ENCODE results near the gene TEKTIP1.

Gene TEKTIP1

GRCh38 chr19:3494559-3494958 is 44.4 kb upstream of the TEKTIP1 start:
- TF ChIP-seq CTCF (IDR thresholded peaks at IDR 0.05; ENCODE audit: control extremely low read depth, extremely low read depth, low read depth, missing control alignments): no peak
- POLR2A ChIA-PET: no interaction called here
- CTCF ChIA-PET: interaction anchor here (0.9 to 2.3 kb wide), 3 partner anchors 10 to 190 kb away, joined by 3 to 20 read pairs (median 3); no protein-coding TSS in a partner anchor
- no peak for DNase-seq (ENCODE audit: extremely low spot score)

- ChIA-PET POLR2A (no interaction called here), CTCF (interaction anchor here (1.0 to 1.6 kb wide), 2 partner anchors 11 to 48 kb away, joined by 3 to 6 read pairs; no protein-coding TSS in a partner anchor)
- TF ChIP-seq CTCF (IDR thresholded peaks at IDR 0.05; ENCODE audit: control extremely low read depth, extremely low read depth, low read depth, missing control alignments): no peak
- DNase-seq (ENCODE audit: extremely low spot score): no peak
These were observed 42.3 kb upstream of the TEKTIP1 start for GRCh38 chr19:3496392-3497273.

DNA sequence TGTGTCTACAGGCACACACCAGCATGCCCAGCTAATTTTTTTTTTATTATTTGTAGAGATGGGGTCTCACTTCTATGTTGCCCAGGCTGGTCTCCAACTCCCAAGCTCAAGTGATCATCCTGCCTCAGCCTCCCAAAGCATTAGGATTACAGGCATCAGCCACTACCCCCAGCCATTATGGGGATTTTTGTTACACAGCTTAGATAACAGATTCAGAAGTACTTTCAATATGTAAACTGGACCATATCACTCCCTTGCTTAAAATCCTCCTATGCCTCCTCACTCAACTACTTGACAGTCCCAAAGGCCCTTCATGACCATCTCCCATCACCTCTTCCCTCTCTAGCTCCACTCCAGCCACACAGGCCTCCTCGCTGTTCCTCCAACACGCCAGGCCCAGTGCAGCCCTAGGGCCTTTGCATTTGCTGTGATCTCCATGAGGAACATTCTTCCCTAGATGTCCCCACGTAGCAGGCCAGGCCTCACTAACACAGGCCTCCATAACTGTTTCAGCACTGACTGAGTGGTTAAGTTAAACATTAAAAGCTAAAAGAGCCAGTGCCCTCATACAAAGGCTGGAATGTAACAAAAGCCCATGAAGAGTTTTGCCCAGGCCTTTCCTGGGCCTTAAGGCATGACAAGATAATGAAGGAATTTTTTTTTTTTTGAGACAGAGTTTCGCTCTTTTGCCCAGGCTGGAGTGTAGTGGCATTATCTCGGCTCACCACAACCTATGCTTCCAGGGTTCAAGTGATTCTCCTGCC is 41.0 kb upstream of the TEKTIP1 start:
- ChIA-PET CTCF (interaction anchor here (1.6 kb wide), 1 partner anchor 13 kb away, joined by 6 read pairs; no protein-coding TSS in a partner anchor), POLR2A (interaction anchor here (0.5 kb wide), 1 partner anchor 545 kb away, joined by 3 read pairs; no protein-coding TSS in a partner anchor)
- no peak for DNase-seq (ENCODE audit: extremely low spot score)
- no peak for TF ChIP-seq CTCF (IDR thresholded peaks at IDR 0.05; ENCODE audit: control extremely low read depth, extremely low read depth, low read depth, missing control alignments)

DNA sequence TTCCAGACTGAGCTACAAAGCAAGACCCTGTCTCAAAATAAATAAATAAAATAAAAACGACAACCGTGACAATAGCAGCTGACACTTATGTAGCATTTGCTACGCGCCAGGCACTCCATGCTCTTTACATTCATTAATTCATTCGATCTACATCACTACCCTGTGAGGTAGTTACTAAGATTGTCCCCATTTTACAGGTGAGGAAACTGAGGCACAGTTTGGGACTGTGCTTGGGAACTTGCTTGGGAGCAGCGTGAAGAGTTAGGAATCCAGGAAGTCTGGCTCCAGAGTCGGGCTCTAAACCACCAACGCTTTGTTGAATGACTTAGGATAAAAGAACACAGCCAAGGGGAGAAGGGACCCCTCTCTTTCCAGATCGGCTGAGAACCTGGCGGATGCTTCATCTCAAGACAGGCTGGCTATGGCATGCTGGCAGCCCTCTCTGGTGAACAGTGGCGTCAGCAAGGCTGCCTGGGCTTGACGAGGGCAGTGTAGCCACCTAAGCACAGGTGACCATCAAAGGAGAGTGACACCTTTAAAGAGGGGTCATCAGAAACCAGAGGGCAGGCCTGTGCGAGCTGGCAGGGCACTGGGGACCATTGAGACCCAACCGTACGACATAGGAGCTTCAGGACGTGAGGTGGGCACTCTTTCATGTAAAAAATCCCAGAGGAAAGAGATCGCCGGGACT is 39.1 kb upstream of the TEKTIP1 start:
- POLR2A ChIA-PET: no interaction called here
- CTCF ChIA-PET: interaction anchor here (1.3 to 1.4 kb wide), 3 partner anchors 53 to 195 kb away, joined by 3 read pairs; no protein-coding TSS in a partner anchor
- no peak for TF ChIP-seq CTCF (IDR thresholded peaks at IDR 0.05; ENCODE audit: control extremely low read depth, extremely low read depth, low read depth, missing control alignments)
- DNase-seq (ENCODE audit: extremely low spot score): no peak

DNA sequence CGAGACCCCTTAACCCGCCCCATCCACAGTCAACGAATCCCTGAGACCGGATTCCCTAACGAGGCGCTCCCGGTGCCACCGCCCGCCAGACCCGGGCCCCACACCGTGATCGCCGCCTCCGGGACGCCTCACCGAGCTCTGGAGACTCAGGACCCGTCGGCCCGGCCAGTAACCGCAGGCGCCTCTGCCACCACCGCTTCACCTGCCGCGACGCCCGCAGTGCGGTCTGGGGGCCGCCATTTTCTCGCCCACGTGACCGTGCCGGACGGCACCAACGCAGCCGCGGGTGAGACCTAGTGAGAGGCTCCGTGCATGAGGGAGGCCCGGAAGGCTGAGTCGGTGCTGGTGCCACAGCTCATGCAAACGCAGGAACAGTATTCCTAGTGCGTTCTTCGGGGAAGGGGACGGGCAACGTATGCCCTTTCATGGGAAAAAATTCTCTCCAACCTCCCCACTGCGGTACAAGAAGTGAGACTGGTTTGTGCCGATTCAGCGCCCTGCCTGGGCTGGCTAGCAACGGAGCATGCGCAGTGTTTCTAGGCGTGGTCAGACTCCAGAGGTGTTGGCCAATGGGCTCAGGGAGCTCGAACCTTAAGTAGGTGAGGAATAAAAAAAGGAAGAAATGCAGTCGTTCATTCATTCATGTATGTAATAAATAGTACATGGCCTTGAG is 38.4 kb upstream of the TEKTIP1 start, which contains the start of gene DOHH:
DOHH (minus strand) TSS at position 246 of the 673 bp plus-strand sequence. CDS start 3,860 bp downstream, outside the sequence.
- POLR2A ChIA-PET: interaction anchor here (0.7 kb wide), 1 partner anchor 497 kb away, joined by 3 read pairs; no protein-coding TSS in a partner anchor

More for the DNA sequence above, 38.4 kb upstream of the TEKTIP1 start, which contains the start of gene DOHH:
- TF ChIP-seq CTCF (IDR thresholded peaks at IDR 0.05; ENCODE audit: control extremely low read depth, extremely low read depth, low read depth, missing control alignments): no peak
- DNase-seq (ENCODE audit: extremely low spot score): peak; percentile 96
- CTCF ChIA-PET: interaction anchor here (1.0 to 1.9 kb wide), 5 partner anchors 15 to 54 kb away, joined by 3 to 5 read pairs (median 4); partner anchors contain the start of gene SMIM44

Measured in GM10248 (cell line).